ENCODE results near the gene NFKB2. TPM values are rescaled to one million over a fixed set of nuclear protein-coding genes. Genes with fewer than 3 reads are reported as not detected.
A peak's percentile ranks its signal among the peaks of the same experiment; 100 is the strongest.

The NFKB2 gene
- total RNA-seq, 2 donors from 2014 or later: 28.7 to 45.2 TPM

DNA sequence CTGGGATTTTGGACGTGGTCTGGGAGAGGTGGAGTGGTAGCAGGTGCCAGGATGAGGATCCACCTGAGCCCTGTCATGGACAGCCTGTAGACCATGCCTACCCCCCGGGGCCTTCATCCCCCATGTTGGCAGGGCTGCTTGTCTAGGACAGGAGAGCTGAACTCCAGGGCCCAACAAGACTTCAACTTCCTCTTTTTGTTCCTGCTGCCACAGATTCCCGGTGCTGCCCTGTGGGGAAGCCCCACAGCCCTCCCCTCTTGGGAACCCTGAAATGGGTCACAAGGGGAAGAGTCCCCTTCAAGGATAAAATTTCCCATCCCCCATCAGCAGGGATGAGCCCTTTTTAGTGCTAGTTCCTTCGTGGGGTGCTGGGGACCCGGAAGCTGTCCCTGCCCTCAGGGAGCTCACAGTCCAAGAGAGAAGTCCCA is 38.1 kb downstream of the NFKB2 start:
- Mint-ChIP-seq H3K36me3 (ENCODE audit: low read depth) (peaks cover 2% of the 10 kb centered on the region), H3K27ac (no peak overlapping the region), H3K4me1 (peaks cover 16% of the 10 kb centered on the region), H3K27me3 (ENCODE audit: insufficient read depth) (peaks cover 54% of the 10 kb centered on the region), H3K9me3 (no peaks in the 10 kb centered on the region), H3K4me3 (peak overlapping the region; percentile 88)
- peaks cover 9% of the 10 kb centered on the region for H3K4me1 ChIP-seq (ENCODE audit: control insufficient read depth, insufficient read depth, low read length)
- DNase-seq: no peak
- 77 to 82% methylated on average over 5 of the region's 5 CpGs for WGBS, 2 experiments (ENCODE audit: insufficient coverage in 1 of 2, insufficient read length in 1 of 2)
- TF ChIP-seq, protein P1, sequence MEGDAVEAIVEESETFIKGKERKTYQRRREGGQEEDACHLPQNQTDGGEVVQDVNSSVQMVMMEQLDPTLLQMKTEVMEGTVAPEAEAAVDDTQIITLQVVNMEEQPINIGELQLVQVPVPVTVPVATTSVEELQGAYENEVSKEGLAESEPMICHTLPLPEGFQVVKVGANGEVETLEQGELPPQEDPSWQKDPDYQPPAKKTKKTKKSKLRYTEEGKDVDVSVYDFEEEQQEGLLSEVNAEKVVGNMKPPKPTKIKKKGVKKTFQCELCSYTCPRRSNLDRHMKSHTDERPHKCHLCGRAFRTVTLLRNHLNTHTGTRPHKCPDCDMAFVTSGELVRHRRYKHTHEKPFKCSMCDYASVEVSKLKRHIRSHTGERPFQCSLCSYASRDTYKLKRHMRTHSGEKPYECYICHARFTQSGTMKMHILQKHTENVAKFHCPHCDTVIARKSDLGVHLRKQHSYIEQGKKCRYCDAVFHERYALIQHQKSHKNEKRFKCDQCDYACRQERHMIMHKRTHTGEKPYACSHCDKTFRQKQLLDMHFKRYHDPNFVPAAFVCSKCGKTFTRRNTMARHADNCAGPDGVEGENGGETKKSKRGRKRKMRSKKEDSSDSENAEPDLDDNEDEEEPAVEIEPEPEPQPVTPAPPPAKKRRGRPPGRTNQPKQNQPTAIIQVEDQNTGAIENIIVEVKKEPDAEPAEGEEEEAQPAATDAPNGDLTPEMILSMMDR (conservative IDR thresholded peaks at IDR 0.05): no peak
- H3K27me3 ChIP-seq (ENCODE audit: control insufficient read depth, insufficient read depth, low read length, poor library complexity, severe bottlenecking): peaks cover 32% of the 10 kb centered on the region
- H3K4me3 ChIP-seq (ENCODE audit: low read length): no peak overlapping the region
- no peak overlapping the region for H3K9ac ChIP-seq (ENCODE audit: extremely low read depth, low read length, poor library complexity, severe bottlenecking)
- H3K9me3 ChIP-seq (ENCODE audit: control insufficient read depth, low read length): no peaks in the 10 kb centered on the region
- H3K27ac ChIP-seq (ENCODE audit: low read depth, low read length): no peak overlapping the region
- H3K36me3 ChIP-seq (ENCODE audit: control insufficient read depth, insufficient read depth, low read length): peaks cover 4% of the 10 kb centered on the region

DNA sequence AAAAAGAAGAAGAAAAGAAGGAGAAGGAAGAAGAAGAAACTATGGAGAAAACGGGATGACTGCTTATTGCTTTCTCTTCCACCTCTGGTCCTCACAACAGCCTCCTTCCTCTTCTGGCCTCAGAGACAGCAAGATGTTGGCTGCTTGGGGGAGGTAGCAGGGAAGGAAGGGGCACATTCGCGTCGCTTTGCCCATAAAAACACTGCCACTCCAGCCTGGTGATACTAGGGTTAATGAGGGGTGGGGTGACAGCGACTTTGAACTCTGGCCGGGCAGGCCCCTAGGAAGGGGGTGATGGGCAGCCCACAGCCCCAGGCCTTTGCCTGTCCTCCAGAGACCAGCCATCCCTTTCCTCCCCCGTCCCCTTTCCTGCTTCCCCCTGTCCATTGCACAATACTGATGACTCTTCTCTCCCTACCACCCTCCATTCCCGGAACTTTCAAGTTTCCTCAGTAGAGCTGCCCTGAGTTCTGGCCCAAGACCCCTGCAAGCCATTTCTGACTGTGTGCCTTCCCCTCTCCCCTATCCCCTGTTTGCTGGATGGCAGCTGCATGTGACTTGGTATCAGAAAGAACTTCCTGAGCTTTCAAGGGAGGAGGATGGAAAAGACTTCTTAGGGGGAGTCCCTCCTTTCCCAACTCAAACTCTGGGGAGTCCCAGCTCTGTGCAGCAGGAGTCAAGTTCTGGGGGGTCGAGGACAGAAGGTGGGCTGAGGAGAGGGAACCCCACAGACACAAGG is 39.1 kb downstream of the NFKB2 start:
- H3K4me3 Mint-ChIP-seq: no peak overlapping the region
- H3K4me3 ChIP-seq (ENCODE audit: low read length): no peak overlapping the region
- H3K36me3 Mint-ChIP-seq (ENCODE audit: low read depth): peaks cover 2% of the 10 kb centered on the region
- peaks cover 54% of the 10 kb centered on the region for H3K27me3 Mint-ChIP-seq (ENCODE audit: insufficient read depth)
- H3K9me3 Mint-ChIP-seq: no peaks in the 10 kb centered on the region
- H3K9me3 ChIP-seq (ENCODE audit: control insufficient read depth, low read length): no peaks in the 10 kb centered on the region
- H3K4me1 ChIP-seq (ENCODE audit: control insufficient read depth, insufficient read depth, low read length): peaks cover 9% of the 10 kb centered on the region
- no peak for DNase-seq
- H3K36me3 ChIP-seq (ENCODE audit: control insufficient read depth, insufficient read depth, low read length): peaks cover 4% of the 10 kb centered on the region
- peaks cover 16% of the 10 kb centered on the region for H3K4me1 Mint-ChIP-seq
- TF ChIP-seq, protein P1 (conservative IDR thresholded peaks at IDR 0.05): no peak
- H3K27me3 ChIP-seq (ENCODE audit: control insufficient read depth, insufficient read depth, low read length, poor library complexity, severe bottlenecking): peaks cover 32% of the 10 kb centered on the region
- 35% methylated on average over 9 of the region's 9 CpGs; no CpG with 5 or more reads in 1 of the 2 experiments for WGBS, 2 experiments (ENCODE audit: insufficient coverage in 1 of 2, insufficient read length in 1 of 2)
- no peak overlapping the region for H3K9ac ChIP-seq (ENCODE audit: extremely low read depth, low read length, poor library complexity, severe bottlenecking)
- no peak overlapping the region for H3K27ac ChIP-seq (ENCODE audit: low read depth, low read length)
- no peak overlapping the region for H3K27ac Mint-ChIP-seq

DNA sequence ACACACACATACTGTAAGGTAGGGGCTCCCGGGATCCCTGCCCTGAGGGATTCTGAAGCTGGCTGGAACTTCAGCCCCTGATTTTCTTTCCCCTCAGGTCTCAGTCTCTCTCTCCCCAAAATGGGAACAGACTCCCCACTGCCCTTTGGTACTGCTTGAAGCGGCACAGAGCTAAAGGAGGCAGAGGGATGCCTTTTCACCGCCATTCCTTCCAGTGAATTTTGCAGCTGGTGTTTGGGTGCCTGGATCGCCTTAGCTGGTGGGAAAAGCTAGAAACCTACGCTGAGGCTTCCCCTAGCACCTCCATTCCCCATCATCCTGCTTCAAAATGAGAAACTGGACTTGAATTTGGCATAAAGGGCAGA is 39.6 kb downstream of the NFKB2 start:
- no peaks in the 10 kb centered on the region for H3K9me3 ChIP-seq (ENCODE audit: control insufficient read depth, low read length)
- H3K27me3 ChIP-seq (ENCODE audit: control insufficient read depth, insufficient read depth, low read length, poor library complexity, severe bottlenecking): peaks cover 32% of the 10 kb centered on the region
- no peak for DNase-seq
- Mint-ChIP-seq H3K27ac (peak overlapping the region; percentile 58), H3K27me3 (ENCODE audit: insufficient read depth) (peaks cover 54% of the 10 kb centered on the region), H3K4me3 (peak overlapping the region; percentile 38), H3K36me3 (ENCODE audit: low read depth) (peaks cover 2% of the 10 kb centered on the region), H3K9me3 (no peaks in the 10 kb centered on the region), H3K4me1 (peaks cover 16% of the 10 kb centered on the region)
- H3K36me3 ChIP-seq (ENCODE audit: control insufficient read depth, insufficient read depth, low read length): peaks cover 4% of the 10 kb centered on the region
- H3K4me3 ChIP-seq (ENCODE audit: low read length): no peak overlapping the region
- H3K4me1 ChIP-seq (ENCODE audit: control insufficient read depth, insufficient read depth, low read length): peaks cover 9% of the 10 kb centered on the region
- TF ChIP-seq, protein P1 (conservative IDR thresholded peaks at IDR 0.05): no peak
- no peak overlapping the region for H3K9ac ChIP-seq (ENCODE audit: extremely low read depth, low read length, poor library complexity, severe bottlenecking)
- WGBS, 2 experiments (ENCODE audit: insufficient coverage in 1 of 2, insufficient read length in 1 of 2): 29 to 48% methylated on average over 3 to 5 of the region's 5 CpGs
- no peak overlapping the region for H3K27ac ChIP-seq (ENCODE audit: low read depth, low read length)
